NCI-H2196 (cell line): ENCODE results near the gene CATSPERZ.
A peak's percentile ranks its signal among the peaks of the same experiment; 100 is the strongest.

Source experiments
- DNase-seq: peaks from one replicate; lab custom pipeline; 2025; ENCODE audit not compliant: unreplicated experiment; lab: John Stamatoyannopoulos, UW

The CATSPERZ gene

DNA sequence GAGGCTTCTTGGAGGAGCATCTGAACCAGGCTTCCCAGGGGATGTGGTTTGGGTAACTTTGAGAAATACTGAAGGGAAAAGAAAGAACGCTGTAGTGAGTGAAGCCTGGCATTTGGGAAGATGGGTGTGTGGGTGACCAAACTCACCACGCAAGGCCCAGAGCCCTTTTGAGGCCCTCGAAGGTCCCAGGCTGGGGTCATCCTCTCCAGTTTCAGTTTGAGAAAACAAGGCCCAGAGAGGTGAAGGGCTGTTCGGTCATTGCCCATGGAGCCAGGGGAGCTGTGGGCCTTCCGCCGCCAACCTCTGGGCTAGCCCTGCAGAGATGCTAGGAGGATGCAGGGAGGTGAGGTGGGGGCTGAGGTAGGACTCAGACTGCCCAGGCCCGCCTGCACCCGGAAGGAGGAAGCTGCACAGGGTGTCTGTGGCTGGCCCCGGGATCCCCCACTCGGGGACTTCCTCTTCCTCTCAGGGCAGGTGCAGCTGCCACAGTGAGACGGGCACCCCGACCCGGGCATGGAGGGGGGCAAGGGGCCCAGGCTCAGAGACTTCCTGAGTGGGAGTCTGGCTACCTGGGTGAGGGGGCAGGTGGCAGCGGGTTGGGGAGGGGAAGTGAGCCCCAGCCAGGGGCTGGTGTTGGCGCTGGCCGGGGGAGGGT lies 39.7 kb downstream of the CATSPERZ start, which contains the start of gene CCDC88B:
Gene CCDC88B, plus strand, starts transcription at position 451 of the 655 bp plus-strand sequence. Its CDS starts 63 bp downstream, at position 514.
- no peak for DNase-seq

DNA sequence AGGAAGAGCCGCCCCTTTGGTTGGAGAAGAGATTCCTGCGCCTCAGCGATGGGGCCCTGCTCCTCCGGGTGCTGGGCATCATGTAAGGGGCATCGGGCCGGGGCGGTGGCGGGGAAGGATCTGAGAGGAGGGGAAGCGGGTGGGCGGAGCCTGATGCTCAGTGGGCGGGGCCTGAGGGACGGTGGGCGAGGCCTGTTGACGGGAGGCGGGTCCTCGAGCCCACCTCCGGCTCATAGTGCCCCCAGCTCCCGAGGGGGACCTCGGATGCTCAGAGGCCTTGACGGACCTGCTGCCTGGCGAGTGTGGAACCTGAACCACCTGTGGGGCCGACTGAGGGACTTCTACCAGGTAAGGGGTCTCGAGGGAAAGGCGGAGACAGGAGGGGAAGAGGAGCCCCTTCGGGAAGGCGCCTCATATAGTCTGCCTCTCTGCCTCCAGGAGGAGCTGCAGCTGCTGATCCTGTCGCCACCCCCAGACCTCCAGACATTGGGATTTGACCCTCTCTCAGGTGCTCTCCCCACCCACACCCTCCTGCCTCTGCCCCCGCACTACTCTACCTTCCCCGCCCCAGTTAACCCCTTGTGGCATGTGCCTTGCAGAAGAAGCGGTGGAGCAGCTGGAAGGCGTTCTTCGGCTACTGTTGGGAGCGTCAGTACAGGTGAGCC lies 40.6 kb downstream of the CATSPERZ start:
- no peak for DNase-seq

DNA sequence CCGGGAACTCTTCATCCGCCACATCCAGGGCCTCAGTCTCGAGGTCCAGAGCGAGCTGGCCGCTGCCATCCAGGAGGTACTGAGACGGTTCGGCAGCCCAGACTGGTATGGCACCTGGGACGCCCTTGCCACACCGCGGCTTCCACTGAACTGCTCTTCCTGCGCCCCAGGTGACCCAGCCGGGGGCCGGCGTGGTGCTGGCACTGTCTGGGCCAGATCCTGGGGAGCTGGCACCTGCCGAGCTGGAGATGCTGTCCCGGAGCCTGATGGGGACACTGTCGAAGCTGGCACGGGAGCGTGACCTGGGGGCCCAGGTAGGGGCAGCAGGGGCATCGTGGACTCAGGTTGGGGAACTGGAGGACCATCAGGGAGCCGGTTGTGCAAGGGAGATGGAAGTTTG lies 41.3 kb downstream of the CATSPERZ start:
- DNase-seq = no peak

DNA sequence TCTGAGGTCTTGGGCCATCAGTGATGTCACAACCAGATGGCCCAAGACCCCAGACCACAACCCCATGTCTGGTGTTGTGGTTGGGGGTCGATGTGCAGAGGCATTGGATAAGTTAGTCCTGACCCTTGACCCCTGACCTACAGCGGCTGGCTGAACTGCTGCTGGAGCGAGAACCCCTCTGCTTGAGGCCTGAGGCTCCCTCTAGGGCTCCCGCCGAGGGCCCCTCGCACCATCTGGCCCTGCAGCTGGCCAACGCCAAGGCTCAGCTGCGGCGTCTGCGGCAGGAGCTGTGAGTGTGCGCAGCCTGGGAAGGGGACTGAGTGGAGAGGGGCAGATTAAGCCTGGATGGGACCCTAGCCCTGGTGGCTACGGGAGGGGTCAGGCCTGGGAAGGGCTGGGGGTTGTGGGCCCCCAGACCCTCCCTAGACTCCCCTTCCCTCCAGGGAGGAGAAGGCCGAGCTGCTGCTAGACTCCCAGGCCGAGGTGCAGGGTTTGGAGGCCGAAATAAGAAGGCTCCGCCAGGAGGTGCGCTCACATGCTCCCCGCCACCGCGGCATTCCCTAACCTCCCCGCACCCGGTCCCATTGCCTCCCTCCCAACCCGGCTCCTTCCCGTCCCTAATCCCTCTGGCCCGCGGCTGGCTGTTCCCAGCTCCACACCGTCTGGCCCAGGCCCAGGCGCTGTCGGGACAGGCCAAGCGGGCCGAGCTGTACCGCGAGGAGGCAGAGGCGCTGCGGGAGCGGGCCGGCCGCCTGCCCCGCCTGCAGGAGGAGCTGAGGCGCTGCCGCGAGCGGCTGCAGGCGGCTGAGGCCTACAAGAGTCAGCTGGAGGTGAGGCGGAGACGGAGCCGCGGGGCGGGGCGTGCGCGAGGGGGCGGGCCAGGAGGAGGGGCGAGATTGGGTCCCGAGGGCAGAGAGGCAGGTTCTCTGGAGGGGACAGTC lies 42.0 kb downstream of the CATSPERZ start:
- peak; percentile 87 for DNase-seq

DNA sequence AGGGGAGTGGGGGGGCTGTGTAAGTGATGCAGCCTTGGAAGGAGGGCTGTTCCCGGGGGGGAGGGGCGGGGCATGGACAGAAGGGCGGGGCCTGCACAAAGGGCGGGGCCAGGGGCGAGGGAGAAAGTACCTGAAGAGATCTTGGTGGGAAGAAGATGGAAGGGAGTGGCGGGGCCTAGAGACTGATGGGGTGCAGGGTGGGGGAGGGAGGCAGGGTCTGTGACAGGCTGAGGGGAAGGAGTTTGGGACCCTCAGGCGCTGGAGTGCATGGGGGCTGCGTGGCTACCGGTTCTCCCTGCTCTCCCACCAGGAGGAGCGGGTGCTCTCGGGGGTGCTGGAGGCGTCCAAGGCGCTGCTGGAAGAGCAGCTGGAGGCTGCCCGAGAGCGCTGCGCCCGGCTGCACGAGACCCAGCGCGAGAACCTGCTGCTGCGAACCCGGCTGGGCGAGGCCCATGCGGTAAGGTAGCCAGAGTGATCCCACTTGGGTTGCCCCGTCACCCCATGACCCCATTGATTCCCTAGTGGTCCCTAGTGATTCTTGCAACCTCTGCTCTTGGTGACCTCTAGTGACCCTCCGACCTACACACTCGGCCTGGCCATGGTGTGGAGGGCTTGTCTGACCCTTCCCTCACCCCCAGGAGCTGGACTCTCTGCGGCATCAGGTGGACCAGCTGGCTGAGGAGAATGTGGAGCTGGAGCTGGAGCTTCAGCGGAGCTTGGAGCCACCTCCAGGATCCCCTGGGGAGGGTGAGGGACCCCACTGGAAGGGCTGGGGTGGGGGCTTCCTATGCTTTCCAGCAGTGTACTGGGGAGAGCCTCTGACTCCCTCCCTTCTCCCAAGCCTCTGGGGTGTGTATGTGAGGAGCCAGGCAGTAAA lies 42.9 kb downstream of the CATSPERZ start:
- DNase-seq = no peak

DNA sequence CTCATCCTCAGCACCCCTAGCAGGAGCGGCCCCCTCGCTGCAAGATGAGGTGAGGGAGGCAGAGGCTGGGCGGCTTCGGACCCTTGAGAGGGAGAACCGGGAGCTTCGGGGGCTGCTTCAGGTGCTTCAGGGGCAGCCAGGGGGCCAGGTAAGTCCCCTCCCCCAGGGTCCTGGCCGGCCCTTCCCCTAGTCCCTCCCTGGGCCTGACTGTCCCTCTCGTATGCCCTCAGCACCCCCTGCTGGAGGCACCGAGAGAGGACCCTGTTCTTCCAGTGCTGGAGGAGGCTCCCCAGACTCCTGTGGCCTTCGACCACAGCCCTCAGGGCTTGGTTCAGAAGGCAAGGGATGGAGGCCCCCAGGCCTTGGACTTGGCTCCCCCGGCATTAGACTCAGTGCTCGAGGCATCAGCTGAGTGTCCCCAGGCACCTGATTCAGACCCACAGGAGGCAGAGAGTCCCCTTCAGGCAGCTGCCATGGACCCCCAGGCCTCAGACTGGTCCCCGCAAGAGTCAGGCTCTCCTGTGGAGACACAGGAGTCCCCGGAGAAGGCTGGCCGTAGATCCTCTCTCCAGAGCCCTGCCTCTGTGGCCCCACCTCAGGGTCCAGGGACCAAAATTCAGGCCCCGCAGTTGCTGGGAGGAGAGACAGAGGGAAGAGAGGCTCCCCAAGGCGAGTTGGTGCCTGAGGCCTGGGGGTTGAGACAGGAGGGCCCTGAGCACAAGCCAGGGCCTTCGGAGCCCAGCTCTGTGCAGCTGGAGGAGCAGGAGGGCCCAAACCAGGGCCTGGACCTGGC lies 43.8 kb downstream of the CATSPERZ start:
- peak; percentile 29 for DNase-seq

DNA sequence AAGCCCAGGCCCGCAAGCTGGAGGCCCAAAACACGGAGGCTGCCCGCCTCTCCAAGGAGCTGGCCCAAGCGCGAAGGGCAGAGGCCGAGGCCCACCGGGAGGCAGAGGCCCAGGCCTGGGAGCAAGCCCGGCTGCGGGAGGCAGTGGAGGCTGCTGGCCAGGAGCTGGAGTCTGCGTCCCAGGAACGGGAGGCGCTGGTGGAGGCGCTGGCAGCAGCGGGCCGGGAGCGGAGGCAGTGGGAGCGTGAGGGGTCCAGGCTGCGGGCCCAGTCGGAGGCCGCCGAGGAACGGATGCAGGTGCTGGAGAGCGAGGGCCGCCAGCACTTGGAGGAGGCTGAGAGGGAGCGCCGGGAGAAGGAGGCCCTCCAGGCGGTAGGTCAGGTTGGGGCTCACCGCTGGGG lies 44.6 kb downstream of the CATSPERZ start:
- no peak for DNase-seq

DNA sequence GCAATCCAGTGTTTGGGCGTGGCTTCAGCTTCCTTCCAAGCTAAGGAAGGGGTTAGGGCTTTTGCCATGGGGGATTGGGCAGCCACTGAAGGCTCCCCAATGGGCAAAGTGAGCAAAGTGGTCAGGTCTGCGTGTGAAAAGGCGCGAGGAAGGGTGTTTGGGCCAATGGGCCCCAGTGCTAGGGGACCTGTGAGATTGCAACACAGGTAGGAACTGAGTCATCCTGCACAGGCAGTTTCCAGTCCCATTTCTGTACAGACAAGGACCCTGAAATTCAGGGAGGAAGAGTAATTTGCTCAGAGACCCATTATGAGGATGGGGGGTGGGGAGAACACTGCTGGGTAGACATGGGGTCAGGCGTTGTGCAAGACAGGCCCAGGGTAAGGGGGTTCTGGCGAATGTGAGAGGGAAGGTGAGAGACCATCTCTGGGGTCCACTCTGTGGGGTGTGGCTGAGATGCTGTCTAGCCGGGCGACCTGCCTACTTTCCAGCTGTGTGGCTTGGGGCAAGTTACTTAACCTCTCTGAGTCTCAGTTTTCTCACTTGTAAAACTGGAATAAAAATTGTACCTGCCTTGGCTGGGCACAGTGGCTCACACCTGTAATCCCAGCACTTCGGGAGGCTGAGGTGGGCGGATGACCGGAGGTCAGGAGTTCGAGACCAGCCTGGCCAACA lies 47.2 kb downstream of the CATSPERZ start:
- no peak for DNase-seq

DNA sequence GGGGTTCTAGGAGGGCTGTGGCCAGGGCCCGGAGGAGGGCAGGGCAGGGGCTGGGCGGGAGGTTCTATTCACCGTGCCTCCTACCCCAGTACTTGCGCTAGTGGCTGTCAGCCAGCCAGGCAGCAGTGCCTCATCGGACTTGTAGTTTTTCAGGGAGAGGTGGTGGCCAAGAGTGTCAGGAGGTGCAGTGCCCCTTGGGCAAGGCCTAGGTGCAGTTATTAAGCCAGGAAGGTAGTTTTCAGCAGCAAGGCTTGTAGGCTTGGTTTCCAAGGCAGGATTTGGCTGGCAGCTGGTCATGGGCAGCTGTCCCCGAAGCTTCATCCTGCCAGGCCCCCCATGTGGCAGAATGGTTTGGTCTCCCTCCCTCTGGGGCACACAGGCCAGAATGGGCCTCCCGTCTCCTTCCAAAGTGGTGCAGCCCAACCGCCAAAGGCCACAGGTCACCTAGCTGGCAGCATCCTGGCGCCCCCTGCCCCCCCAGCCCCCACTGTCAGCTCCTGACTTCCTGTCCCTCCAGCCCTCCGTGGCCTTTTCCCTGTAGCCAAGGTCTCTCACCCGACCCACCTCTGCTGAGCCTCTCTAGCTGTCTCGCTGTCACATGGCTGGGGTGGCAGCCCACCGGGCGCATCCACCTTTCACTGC lies 48.3 kb downstream of the CATSPERZ start:
- peak; percentile 49 for DNase-seq

DNA sequence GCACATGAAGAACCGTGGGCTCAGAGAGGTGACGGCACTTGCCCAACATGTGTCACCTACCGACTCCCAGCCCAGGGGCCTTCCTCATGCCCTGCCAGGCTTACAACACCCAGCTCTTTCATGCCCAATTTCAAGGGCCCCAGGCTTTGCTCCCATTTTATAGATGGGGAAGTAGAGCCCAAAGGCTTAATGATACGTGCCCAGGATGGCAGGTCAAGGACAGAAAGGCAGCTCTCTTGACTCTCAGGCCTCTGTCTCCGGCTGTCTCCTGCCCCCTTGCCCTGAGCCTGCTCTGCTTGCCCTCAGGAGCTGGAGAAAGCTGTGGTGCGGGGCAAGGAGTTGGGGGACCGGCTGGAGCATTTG lies 48.8 kb downstream of the CATSPERZ start:
- DNase-seq = no peak

DNA sequence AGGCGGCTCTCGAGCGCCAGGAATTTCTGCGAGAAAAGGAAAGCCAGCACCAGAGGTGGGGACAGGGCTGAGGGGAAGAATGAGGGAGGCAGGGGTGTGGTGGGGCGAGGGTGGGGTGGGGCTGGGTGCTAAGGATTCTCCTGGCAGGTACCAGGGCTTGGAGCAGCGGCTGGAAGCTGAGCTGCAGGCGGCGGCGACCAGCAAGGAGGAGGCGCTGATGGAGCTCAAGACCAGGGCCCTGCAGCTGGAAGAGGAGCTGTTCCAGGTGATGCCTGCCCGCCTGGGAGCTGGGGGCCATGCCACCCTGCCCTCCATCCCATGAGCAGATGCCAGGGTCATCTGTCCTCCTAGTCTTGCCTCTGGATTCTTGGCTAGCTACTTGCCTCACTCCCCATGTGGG lies 49.2 kb downstream of the CATSPERZ start:
- DNase-seq = no peak

DNA sequence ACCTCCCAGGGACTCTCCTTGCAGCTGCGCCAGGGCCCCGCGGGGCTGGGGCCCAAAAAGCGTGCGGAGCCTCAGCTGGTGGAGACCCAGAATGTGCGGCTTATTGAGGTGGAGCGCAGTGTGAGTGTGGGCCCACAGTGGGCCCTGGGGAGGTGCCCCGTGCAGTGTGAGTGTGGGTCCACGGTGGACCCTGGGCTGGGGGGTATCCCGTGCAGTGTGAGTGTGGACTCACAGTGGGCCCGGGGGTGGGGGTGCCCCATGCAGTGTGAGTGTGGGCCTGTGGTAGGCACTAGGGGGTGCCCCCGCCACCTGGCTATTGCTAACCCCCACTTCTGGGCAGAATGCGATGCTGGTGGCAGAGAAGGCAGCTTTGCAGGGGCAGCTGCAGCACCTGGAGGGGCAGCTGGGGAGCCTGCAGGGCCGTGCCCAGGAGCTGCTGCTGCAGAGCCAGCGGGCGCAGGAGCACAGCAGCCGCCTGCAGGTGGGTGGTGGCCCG lies 51.0 kb downstream of the CATSPERZ start:
- no peak for DNase-seq

DNA sequence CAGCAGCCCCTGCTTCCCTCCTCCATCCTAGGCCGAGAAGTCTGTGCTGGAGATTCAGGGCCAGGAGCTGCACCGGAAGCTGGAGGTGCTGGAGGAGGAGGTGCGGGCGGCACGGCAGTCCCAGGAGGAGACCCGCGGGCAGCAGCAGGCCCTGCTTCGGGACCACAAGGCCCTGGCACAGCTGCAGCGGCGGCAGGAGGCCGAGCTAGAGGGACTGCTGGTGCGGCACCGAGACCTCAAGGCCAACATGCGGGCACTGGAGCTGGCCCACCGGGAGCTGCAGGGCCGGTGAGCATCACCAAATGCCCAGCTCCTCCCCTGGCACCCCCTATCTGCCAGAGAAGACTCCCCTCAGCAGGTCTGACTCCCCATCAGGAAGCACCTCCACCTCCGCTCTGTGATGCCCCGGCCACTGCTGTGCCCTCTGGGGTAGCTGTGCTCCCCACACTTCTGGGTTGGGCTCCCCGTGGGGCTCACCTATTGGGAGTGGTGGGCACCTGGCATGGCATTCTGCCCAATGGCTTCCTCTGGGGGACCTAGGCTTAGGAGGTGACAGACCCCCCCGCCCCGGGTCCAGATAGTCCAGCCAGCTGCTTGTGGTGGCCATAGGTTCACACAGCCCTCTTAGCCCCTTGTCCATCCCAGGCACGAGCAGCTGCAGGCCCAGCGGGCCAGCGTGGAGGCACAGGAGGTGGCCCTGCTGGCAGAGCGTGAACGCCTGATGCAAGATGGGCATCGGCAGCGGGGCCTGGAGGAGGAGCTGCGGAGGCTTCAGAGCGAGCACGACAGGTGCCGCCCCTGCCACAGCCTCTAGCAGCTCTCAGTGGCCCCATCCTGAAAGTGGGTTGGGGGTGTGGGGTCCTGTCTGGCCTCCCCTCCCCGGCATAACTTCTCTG lies 52.2 kb downstream of the CATSPERZ start:
- peak; percentile 46 for DNase-seq

DNA sequence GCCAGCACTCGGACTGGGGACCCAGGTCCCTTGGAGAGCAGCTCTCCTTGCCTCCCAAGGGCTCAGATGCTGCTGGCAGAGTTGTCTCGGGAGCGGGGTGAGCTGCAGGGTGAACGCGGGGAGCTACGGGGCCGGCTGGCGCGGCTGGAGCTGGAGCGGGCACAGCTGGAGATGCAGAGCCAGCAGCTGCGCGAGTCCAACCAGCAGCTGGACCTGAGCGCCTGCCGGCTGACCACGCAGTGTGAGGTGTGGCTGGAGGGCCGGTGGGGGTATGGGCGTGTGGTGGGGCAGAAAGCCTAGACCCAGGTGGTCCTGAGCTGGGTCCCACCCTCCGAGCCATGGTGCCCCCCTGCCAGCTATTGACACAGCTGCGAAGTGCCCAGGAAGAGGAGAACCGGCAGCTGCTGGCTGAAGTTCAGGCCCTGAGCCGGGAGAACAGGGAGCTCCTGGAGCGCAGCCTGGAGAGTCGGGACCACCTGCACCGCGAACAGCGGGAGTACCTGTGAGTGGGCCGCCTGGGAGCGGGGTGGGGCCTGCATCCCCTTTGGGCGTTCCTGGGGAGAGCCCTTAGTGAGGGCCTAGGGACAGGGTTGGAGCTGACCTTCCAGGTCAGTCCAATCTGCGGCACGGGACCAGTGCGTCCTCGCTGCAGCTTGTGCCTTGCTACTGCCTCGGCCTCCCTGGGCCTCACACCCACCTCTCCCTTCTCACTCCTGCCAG lies 53.0 kb downstream of the CATSPERZ start:
- peak; percentile 68 for DNase-seq

DNA sequence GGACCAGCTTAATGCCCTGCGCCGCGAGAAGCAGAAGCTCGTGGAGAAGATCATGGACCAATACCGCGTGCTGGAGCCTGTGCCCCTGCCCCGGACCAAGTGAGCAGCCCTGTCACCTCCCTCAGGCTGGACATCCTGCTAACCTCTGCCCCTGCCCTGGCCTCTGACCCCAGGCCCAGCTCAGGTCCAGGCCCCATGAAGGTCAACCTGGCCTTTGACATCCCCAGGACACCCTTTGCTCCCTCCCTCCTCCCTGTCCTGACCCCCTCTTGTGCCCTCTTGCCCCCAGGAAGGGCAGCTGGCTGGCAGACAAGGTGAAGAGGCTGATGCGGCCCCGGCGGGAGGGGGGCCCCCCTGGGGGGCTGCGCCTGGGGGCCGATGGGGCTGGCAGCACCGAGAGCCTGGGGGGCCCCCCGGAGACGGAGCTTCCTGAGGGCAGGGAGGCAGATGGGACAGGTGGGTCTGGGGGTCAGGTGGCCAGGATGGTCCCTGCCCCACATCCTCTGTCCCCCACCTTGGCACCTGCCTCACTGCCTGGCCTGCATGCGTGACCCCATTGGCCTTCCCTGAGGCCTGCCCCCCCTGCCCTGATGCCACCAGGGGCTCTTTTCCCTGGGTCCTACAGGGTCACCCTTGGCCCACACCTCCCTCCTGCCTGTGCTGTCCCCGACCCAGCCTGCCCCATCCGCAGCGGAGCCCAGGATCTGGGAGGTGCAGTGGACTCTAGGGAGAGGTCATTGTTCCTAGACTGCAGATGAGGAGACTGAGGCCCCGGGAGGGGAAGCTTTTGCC lies 53.8 kb downstream of the CATSPERZ start:
- no peak for DNase-seq
